NT2/D1 (cell line): ENCODE data around the gene HOXA4.

ENCODE experiments used
- YY1 ChIP-seq: IDR thresholded peaks from 2 replicates; pipeline ENCODE4 v1.6.1; 2011; ENCODE audit not compliant: insufficient read length, insufficient read depth
- ZNF274 ChIP-seq: IDR thresholded peaks from 2 replicates; pipeline ENCODE4 v1.6.1; 2011; ENCODE audit warnings: mild to moderate bottlenecking, low read depth, low read length

- TF ChIP-seq YY1 (no peak), ZNF274 (no peak)
Measured at GRCh38 chr7:27166531-27167505, 36.3 kb upstream of the HOXA4 start.
